ENCODE data around the gene PPP1R36. TPM values are rescaled to one million over a fixed set of nuclear protein-coding genes. Genes with fewer than 3 reads are reported as not detected.
"Not testable (repeated sequence)": the region's sequence is repeated elsewhere in the genome, so short reads cannot be mapped to it uniquely, and the experiment has no call there.

Gene PPP1R36
- total RNA-seq, 4 donors from 2014 or later, result 1.3 to 2.8 (median 1.9) TPM; not detected in 1

- WGBS, 2 donors (ENCODE audit: low coverage in 1 of 2), result 68% methylated on average over 2 to 4 of the region's 4 CpGs
- TF ChIP-seq POLR2AphosphoS5 (IDR thresholded peaks at IDR 0.05), result no peak
- TF ChIP-seq EP300 (IDR thresholded peaks at IDR 0.05), result no peak
- TF ChIP-seq POLR2A (IDR thresholded peaks at IDR 0.05), result no peak
- no peak for TF ChIP-seq CTCF (IDR thresholded peaks at IDR 0.05)
- ATAC-seq, result no peak
These were observed 4.8 kb downstream of the PPP1R36 start for GRCh38 chr14:64554556-64554955.

DNA sequence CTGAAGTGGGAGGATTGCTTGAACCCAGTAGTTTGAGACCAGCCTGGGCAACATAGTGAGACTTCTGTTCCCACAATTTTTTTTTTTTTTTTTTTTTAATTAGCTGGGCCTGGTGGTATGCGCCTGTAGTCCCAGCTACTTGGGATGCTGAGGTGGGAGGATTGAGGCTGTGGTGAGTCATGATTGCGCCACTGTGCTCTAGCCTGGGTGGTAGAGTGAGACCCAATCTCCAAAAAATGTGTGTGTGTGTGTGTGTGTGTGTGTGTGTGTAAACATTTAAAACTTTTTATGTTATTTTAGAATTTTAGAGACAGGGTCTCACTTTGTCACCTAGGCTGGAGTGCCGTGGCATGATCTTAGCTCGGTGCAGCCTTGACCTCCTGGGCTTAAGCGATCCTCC lies 6.8 kb downstream of the PPP1R36 start:
- Histone ChIP-seq H3K27me3 (no peaks in the 10 kb centered on the region), H3K36me3 (no peaks in the 10 kb centered on the region), H3K4me3 (no peak overlapping the region), H3K27ac (no peak overlapping the region), H3K9me3 (no peaks in the 10 kb centered on the region), H3K4me1 (no peaks in the 10 kb centered on the region)
- ATAC-seq, result peak; percentile 31
- WGBS, 2 donors (ENCODE audit: low coverage in 1 of 2), result 86% methylated on average over 5 of the region's 5 CpGs; no CpG with 5 or more reads in 1 of the 2 donors
- TF ChIP-seq CTCF (IDR thresholded peaks at IDR 0.05) (no peak), POLR2A (IDR thresholded peaks at IDR 0.05) (no peak), POLR2AphosphoS5 (IDR thresholded peaks at IDR 0.05) (no peak), EP300 (IDR thresholded peaks at IDR 0.05) (no peak)

More at GRCh38 chr14:64554556-64554955, 4.8 kb downstream of the PPP1R36 start:
- H3K27me3 ChIP-seq, result no peaks in the 10 kb centered on the region
- no peak overlapping the region for H3K4me3 ChIP-seq
- no peaks in the 10 kb centered on the region for H3K36me3 ChIP-seq
- H3K9me3 ChIP-seq, result no peaks in the 10 kb centered on the region
- no peak overlapping the region for H3K27ac ChIP-seq
- peaks cover 0 to 9% (median 5%) of the 10 kb centered on the region in 3 donors for H3K4me1 ChIP-seq

DNA sequence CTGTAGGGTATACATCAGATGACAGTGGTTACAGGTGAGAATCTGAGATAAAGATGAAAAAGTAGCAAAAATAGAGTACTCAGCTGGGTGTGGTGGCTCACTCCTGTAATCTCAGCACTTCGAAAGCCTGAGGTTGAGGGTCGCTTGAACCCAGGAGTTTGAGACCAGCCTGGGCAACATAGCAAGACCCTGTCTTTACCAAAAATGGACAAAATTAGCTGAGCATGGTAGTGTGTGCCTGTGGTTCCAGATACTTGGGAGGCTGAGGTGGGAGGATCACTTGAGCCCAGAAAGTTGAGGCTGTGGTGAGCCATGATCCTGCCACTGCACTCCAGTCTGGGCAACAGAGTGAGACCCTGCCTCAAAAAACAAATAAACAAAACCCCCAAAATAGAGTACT lies 8.5 kb downstream of the PPP1R36 start:
- ATAC-seq, H3K4me3 ChIP-seq, H3K4me1 ChIP-seq, H3K27ac ChIP-seq, H3K36me3 ChIP-seq, H3K9me3 ChIP-seq, H3K27me3 ChIP-seq: not testable (repeated sequence)
- WGBS, 2 donors (ENCODE audit: low coverage in 1 of 2), result 83 to 100% methylated on average over 2 of the region's 2 CpGs

DNA sequence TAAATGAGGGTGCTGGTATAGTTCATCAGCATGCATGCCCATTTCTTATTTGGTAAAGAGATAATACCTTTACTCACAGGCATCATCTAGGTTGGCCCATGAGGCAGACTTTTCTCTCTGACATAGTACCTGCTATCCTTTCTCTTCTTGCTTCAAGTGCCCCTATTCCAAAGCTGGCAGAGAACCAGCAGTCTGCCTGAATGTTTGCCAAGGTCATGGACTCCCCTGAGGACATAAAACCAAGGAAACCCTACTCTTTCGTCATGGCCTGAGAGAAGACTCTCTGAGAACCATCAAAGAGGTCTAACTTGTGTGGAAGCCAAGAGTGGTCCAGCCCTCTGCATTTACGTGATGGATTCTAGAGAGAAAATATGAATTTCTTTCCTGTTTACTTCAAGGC lies 11.9 kb downstream of the PPP1R36 start:
- Histone ChIP-seq H3K27me3 (no peaks in the 10 kb centered on the region), H3K4me1 (peaks cover 0 to 22% (median 3%) of the 10 kb centered on the region in 3 donors), H3K4me3 (no peak overlapping the region), H3K36me3 (no peaks in the 10 kb centered on the region), H3K9me3 (no peaks in the 10 kb centered on the region), H3K27ac (no peak overlapping the region)
- no peak for ATAC-seq
- no peak for TF ChIP-seq POLR2A (IDR thresholded peaks at IDR 0.05)
- TF ChIP-seq EP300 (IDR thresholded peaks at IDR 0.05), result no peak
- no peak for TF ChIP-seq CTCF (IDR thresholded peaks at IDR 0.05)
- TF ChIP-seq POLR2AphosphoS5 (IDR thresholded peaks at IDR 0.05), result no peak
- 78 to 100% methylated on average over 1 to 2 of the region's 2 CpGs for WGBS, 2 donors (ENCODE audit: low coverage in 1 of 2)

DNA sequence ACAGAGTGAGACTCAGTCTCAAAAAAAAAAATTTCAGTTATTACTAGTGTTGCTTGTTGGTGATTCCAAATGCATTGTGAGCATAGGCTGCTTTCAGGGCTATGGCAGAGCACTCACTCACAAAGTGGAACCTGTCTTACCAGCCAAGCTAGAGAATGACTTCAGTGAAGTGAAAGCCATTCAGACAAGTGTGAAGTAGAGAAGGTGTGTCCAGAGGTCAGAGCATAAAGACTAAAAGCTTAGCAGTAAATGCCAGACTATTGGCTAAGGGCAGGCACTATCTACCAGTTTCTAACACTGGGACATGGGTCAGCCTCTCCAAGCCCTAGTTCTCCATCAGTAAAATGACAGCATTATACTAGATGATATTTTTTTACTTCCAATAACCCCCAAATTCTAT lies 12.7 kb downstream of the PPP1R36 start:
- Histone ChIP-seq H3K9me3 (no peaks in the 10 kb centered on the region), H3K27me3 (no peaks in the 10 kb centered on the region), H3K36me3 (no peaks in the 10 kb centered on the region), H3K4me1 (peaks cover 0 to 30% (median 5%) of the 10 kb centered on the region in 3 donors), H3K4me3 (no peak overlapping the region), H3K27ac (no peak overlapping the region)
- TF ChIP-seq POLR2A (IDR thresholded peaks at IDR 0.05), result no peak
- TF ChIP-seq POLR2AphosphoS5 (IDR thresholded peaks at IDR 0.05), result no peak
- no peak for TF ChIP-seq EP300 (IDR thresholded peaks at IDR 0.05)
- TF ChIP-seq CTCF (IDR thresholded peaks at IDR 0.05), result no peak
- no peak for ATAC-seq
